ENCODE data around the gene CAPN12. TPM values are rescaled to one million over a fixed set of nuclear protein-coding genes. Genes with fewer than 3 reads are reported as not detected.

Gene CAPN12
- polyA plus RNA-seq, 1 donor (not counting 4 experiments of a cell fraction or from before 2014, with no cell fraction given): 5.6 TPM

GRCh38 chr19:38737281-38737865 lies 6.9 kb downstream of the CAPN12 start:
- Histone ChIP-seq H3K4me1 (ENCODE audit: control insufficient read depth, extremely low read depth, insufficient read depth, low read length) (peaks cover 30% of the 10 kb centered on the region), H3K4me2 (ENCODE audit: control insufficient read depth, extremely low read depth, insufficient read depth, low read depth, low read length) (no peak overlapping the region), H2AFZ (ENCODE audit: control insufficient read depth, low read length) (no peak overlapping the region), H3K27me3 (ENCODE audit: control insufficient read depth, extremely low read depth, insufficient read depth, low read length) (no peaks in the 10 kb centered on the region), H3K4me3 (ENCODE audit: control insufficient read depth in 2 of 3, extremely low read depth in 1 of 3, insufficient read depth in 2 of 3, low read depth in 1 of 3, low read length in 3 of 3) (no peak overlapping the region), H3K36me3 (ENCODE audit: control insufficient read depth in 2 of 2, extremely low read depth in 1 of 2, insufficient read depth in 2 of 2, low read length in 2 of 2) (no peaks in the 10 kb centered on the region), H3K9me3 (ENCODE audit: control insufficient read depth, low read depth, low read length) (no peaks in the 10 kb centered on the region), H3K27ac (ENCODE audit: control insufficient read depth, insufficient read depth, low read length) (no peak overlapping the region), H3K9ac (ENCODE audit: control insufficient read depth, extremely low read depth, insufficient read depth, low read length) (no peak overlapping the region), H3K79me2 (ENCODE audit: control insufficient read depth, insufficient read depth, low read length) (no peaks in the 10 kb centered on the region), H3K9me1 (ENCODE audit: control insufficient read depth, extremely low read depth, insufficient read depth, low read length) (peaks cover 3% of the 10 kb centered on the region), H4K20me1 (ENCODE audit: control insufficient read depth, extremely low read depth, insufficient read depth, low read length) (no peaks in the 10 kb centered on the region)
- FAIRE-seq (no peak), DNase-seq (ENCODE audit: low read depth, low spot score) (no peak)
- no peak for TF ChIP-seq EZH2 (IDR thresholded peaks at IDR 0.05; ENCODE audit: low read length)
- no peak for TF ChIP-seq CTCF (optimal IDR thresholded peaks at IDR 0.05 in 1 of 3, IDR thresholded peaks at IDR 0.05 in 1 of 3, conservative IDR thresholded peaks at IDR 0.05 in 1 of 3; ENCODE audit: extremely low read depth in 1 of 3, insufficient read depth in 2 of 3, low read length in 3 of 3)
- dilution Hi-C loops (cut with MboI; ENCODE audit: extremely low pct_ligation_motif_present, low sequenced_read_pairs): no loop called here

- DNase-seq (ENCODE audit: low read depth, low spot score) (no peak), FAIRE-seq (no peak)
- Histone ChIP-seq H3K9ac (ENCODE audit: control insufficient read depth, extremely low read depth, insufficient read depth, low read length) (no peak overlapping the region), H3K27ac (ENCODE audit: control insufficient read depth, insufficient read depth, low read length) (no peak overlapping the region), H3K4me3 (ENCODE audit: control insufficient read depth in 2 of 3, extremely low read depth in 1 of 3, insufficient read depth in 2 of 3, low read depth in 1 of 3, low read length in 3 of 3) (peak overlapping the region in 1 of 3 experiments; percentile 12), H3K4me1 (ENCODE audit: control insufficient read depth, extremely low read depth, insufficient read depth, low read length) (peaks cover 30% of the 10 kb centered on the region), H3K79me2 (ENCODE audit: control insufficient read depth, insufficient read depth, low read length) (no peaks in the 10 kb centered on the region), H3K9me1 (ENCODE audit: control insufficient read depth, extremely low read depth, insufficient read depth, low read length) (peaks cover 3% of the 10 kb centered on the region), H2AFZ (ENCODE audit: control insufficient read depth, low read length) (no peak overlapping the region), H3K9me3 (ENCODE audit: control insufficient read depth, low read depth, low read length) (no peaks in the 10 kb centered on the region), H3K27me3 (ENCODE audit: control insufficient read depth, extremely low read depth, insufficient read depth, low read length) (no peaks in the 10 kb centered on the region), H4K20me1 (ENCODE audit: control insufficient read depth, extremely low read depth, insufficient read depth, low read length) (no peaks in the 10 kb centered on the region), H3K36me3 (ENCODE audit: control insufficient read depth in 2 of 2, extremely low read depth in 1 of 2, insufficient read depth in 2 of 2, low read length in 2 of 2) (peaks cover under 1 to 4% of the 10 kb centered on the region in 2 experiments), H3K4me2 (ENCODE audit: control insufficient read depth, extremely low read depth, insufficient read depth, low read depth, low read length) (no peak overlapping the region)
- dilution Hi-C loops (cut with MboI; ENCODE audit: extremely low pct_ligation_motif_present, low sequenced_read_pairs): no loop called here
- no peak for TF ChIP-seq CTCF (optimal IDR thresholded peaks at IDR 0.05 in 1 of 3, IDR thresholded peaks at IDR 0.05 in 1 of 3, conservative IDR thresholded peaks at IDR 0.05 in 1 of 3; ENCODE audit: extremely low read depth in 1 of 3, insufficient read depth in 2 of 3, low read length in 3 of 3)
- TF ChIP-seq EZH2 (IDR thresholded peaks at IDR 0.05; ENCODE audit: low read length): no peak
Observed at GRCh38 chr19:38736413-38737280, 7.6 kb downstream of the CAPN12 start.
